Measurements from ENCODE around the gene WDR70. TPM values are rescaled to one million over a fixed set of nuclear protein-coding genes. Genes with fewer than 3 reads are reported as not detected.
A peak's percentile ranks its signal among the peaks of the same experiment; 100 is the strongest.

The WDR70 gene
- total and polyA plus RNA-seq, 7 donors, result 8.4 to 36.4 (median 25.5) TPM

- TF ChIP-seq POLR2AphosphoS5 (IDR thresholded peaks at IDR 0.05) (peak; percentile 52 to 80 (median 70)), EP300 (IDR thresholded peaks at IDR 0.05) (peak in 2 of 4 donors; percentile 16 to 58), POLR2A (IDR thresholded peaks at IDR 0.05) (no peak), CTCF (IDR thresholded peaks at IDR 0.05) (no peak)
- Histone ChIP-seq H3K27ac (peak overlapping the region in 2 of 4 donors; percentile 53 to 76), H3K4me3 (no peak overlapping the region), H3K9me3 (peaks cover 0 to 1% (median 0%) of the 10 kb centered on the region in 4 donors), H3K4me1 (peaks cover 0 to 59% (median 37%) of the 10 kb centered on the region in 4 donors), H3K27me3 (no peaks in the 10 kb centered on the region), H3K36me3 (no peaks in the 10 kb centered on the region)
- DNase-seq, result no peak
- intact Hi-C loops (cut with DNase I), result loop anchor here (5.0 kb wide), 3 partner anchors 46 to 186 kb away; no protein-coding TSS in a partner anchor
- WGBS, 2 donors, result 87 to 92% methylated on average over 3 of the region's 3 CpGs
Measured at GRCh38 chr5:37598733-37599132, 219.6 kb downstream of the WDR70 start.

- H3K9me3 ChIP-seq, result peaks cover 0 to 1% (median 0%) of the 10 kb centered on the region in 4 donors
- 96% methylated on average over 1 of the region's 1 CpG for WGBS, 2 donors
- no peak overlapping the region for H3K4me3 ChIP-seq
- no peak overlapping the region for H3K27ac ChIP-seq
- no peaks in the 10 kb centered on the region for H3K27me3 ChIP-seq
- TF ChIP-seq EP300 (IDR thresholded peaks at IDR 0.05), result no peak
- TF ChIP-seq CTCF (IDR thresholded peaks at IDR 0.05), result no peak
- no peak for TF ChIP-seq POLR2A (IDR thresholded peaks at IDR 0.05)
- TF ChIP-seq POLR2AphosphoS5 (IDR thresholded peaks at IDR 0.05), result no peak
- H3K36me3 ChIP-seq, result no peaks in the 10 kb centered on the region
- no peak for DNase-seq
- intact Hi-C loops (cut with DNase I), result no loop called here
- H3K4me1 ChIP-seq, result peaks cover 0 to 72% (median 40%) of the 10 kb centered on the region in 4 donors
Measured at GRCh38 chr5:37601163-37601562, 222.0 kb downstream of the WDR70 start.

- TF ChIP-seq EP300 (IDR thresholded peaks at IDR 0.05) (peak in 2 of 4 donors; percentile 9 to 31), POLR2AphosphoS5 (IDR thresholded peaks at IDR 0.05) (peak in 3 of 4 donors; percentile 30 to 75 (median 66)), CTCF (IDR thresholded peaks at IDR 0.05) (no peak), POLR2A (IDR thresholded peaks at IDR 0.05) (no peak)
- intact Hi-C loops (cut with DNase I), result no loop called here
- Histone ChIP-seq H3K27ac (peak overlapping the region in 3 of 4 donors; percentile 32 to 70 (median 68)), H3K9me3 (peaks cover 0 to 1% (median 0%) of the 10 kb centered on the region in 4 donors), H3K36me3 (no peaks in the 10 kb centered on the region), H3K4me3 (no peak overlapping the region), H3K4me1 (peaks cover 0 to 58% (median 27%) of the 10 kb centered on the region in 4 donors), H3K27me3 (no peaks in the 10 kb centered on the region)
- WGBS, 2 donors, result 97 to 98% methylated on average over 1 of the region's 1 CpG
- DNase-seq, result no peak
Measured at GRCh38 chr5:37603072-37603471, 224.0 kb downstream of the WDR70 start.

GRCh38 chr5:37604290-37604689 lies 225.2 kb downstream of the WDR70 start:
- Histone ChIP-seq H3K36me3 (no peaks in the 10 kb centered on the region), H3K9me3 (peaks cover 0 to 1% (median 0%) of the 10 kb centered on the region in 4 donors), H3K4me3 (no peak overlapping the region), H3K27ac (peak overlapping the region in 3 of 4 donors; percentile 43 to 70 (median 68)), H3K4me1 (peaks cover 0 to 56% (median 20%) of the 10 kb centered on the region in 4 donors), H3K27me3 (no peaks in the 10 kb centered on the region)
- intact Hi-C loops (cut with DNase I), result no loop called here
- DNase-seq, result no peak
- TF ChIP-seq CTCF (IDR thresholded peaks at IDR 0.05) (no peak), POLR2AphosphoS5 (IDR thresholded peaks at IDR 0.05) (no peak), POLR2A (IDR thresholded peaks at IDR 0.05) (no peak), EP300 (IDR thresholded peaks at IDR 0.05) (no peak)
- 98 to 100% methylated on average over 1 of the region's 1 CpG for WGBS, 2 donors

- peaks cover 0 to under 1% (median 0%) of the 10 kb centered on the region in 4 donors for H3K9me3 ChIP-seq
- no peak for DNase-seq
- peak overlapping the region in 3 of 4 donors; percentile 1 to 70 (median 68) for H3K27ac ChIP-seq
- TF ChIP-seq EP300 (IDR thresholded peaks at IDR 0.05) (no peak), POLR2AphosphoS5 (IDR thresholded peaks at IDR 0.05) (peak in 3 of 4 donors; percentile 36 to 50 (median 40))
- H3K4me1 ChIP-seq, result peaks cover 0 to 51% (median 17%) of the 10 kb centered on the region in 4 donors
- no peaks in the 10 kb centered on the region for H3K27me3 ChIP-seq
- WGBS, 2 donors, result 86 to 88% methylated on average over 1 of the region's 1 CpG
- intact Hi-C loops (cut with DNase I), result no loop called here
- no peak overlapping the region for H3K4me3 ChIP-seq
- no peaks in the 10 kb centered on the region for H3K36me3 ChIP-seq
Measured at GRCh38 chr5:37606148-37606547, 227.0 kb downstream of the WDR70 start.

All from sigmoid colon (tissue), 7 donors.